HL-60 (cell line): ENCODE results near the gene PTPRD.

Experiments
- DNase-seq, 2 experiments: peaks; one replicate each; pipeline ENCODE4 v3.0.0-alpha.2; 2010 to 2020; ENCODE audit warnings: low read depth in 1 of 2, low spot score in 1 of 2
- H3K27ac ChIP-seq: fragments of 250-450 bp; sonication (Bioruptor Pico); replicated peaks from 2 replicates; pipeline ENCODE4 v1.5.1; 2020; ENCODE audit warnings: mild to moderate bottlenecking, moderate library complexity
- H3K27me3 ChIP-seq: fragments of 250-450 bp; sonication (Bioruptor Pico); 2 replicates; pipeline ENCODE4 v1.5.1; 2021; ENCODE audit warnings: mild to moderate bottlenecking, moderate library complexity; ENCODE audit not compliant: insufficient read depth, poor library complexity, severe bottlenecking
- H3K4me3 ChIP-seq: replicated peaks from 2 replicates; pipeline ENCODE4 v1.5.1; 2011; ENCODE audit warnings: mild to moderate bottlenecking, control low read depth, low read length; ENCODE audit not compliant: insufficient read depth
- GABPA ChIP-seq: IDR thresholded peaks from 2 replicates; pipeline ENCODE4 v1.6.1; 2012; ENCODE audit warnings: low read depth
- POLR2AphosphoS5 ChIP-seq: IDR thresholded peaks from 2 replicates; pipeline ENCODE4 v1.6.1; 2012; ENCODE audit warnings: low read depth
- SPI1 ChIP-seq: IDR thresholded peaks from 2 replicates; pipeline ENCODE4 v1.6.1; 2012; ENCODE audit warnings: low read depth, mild to moderate bottlenecking, borderline replicate concordance
- TF ChIP-seq, protein P1 (sequence below): IDR thresholded peaks from one replicate; pipeline ENCODE4 v1.5.1; 2011; ENCODE audit warnings: low read length, control low read depth, inconsistent platforms; ENCODE audit not compliant: insufficient read depth
- TF ChIP-seq, protein P2 (sequence below): IDR thresholded peaks from 2 replicates; pipeline ENCODE4 v1.6.1; 2012; ENCODE audit warnings: low read depth; ENCODE audit not compliant: insufficient replicate concordance

The PTPRD gene

DNA sequence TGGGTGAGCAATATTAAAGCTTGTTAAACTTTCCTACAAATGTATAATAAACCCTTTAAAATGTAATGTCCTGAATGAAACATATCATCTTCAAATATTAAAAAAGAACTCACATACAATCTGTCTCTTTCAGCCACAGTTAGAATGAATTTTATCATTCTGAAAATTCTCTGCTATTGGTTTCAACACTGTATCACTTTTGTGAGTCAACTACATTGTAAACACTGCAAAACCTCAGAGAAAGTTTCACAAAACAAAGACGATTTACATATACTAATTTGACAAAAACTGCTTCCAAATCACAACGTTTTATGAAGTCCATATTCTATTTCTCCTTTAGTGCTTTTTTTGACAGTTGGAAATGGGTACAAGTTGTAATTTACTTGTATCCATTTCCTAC lies 1781.2 kb downstream of the PTPRD start:
- H3K27ac ChIP-seq: no peak overlapping the region
- H3K27me3 ChIP-seq: no peaks in the 10 kb centered on the region
- no peak overlapping the region for H3K4me3 ChIP-seq
- DNase-seq: no peak
- no peak for TF ChIP-seq SPI1
- TF ChIP-seq GABPA: no peak
- TF ChIP-seq, protein P1, sequence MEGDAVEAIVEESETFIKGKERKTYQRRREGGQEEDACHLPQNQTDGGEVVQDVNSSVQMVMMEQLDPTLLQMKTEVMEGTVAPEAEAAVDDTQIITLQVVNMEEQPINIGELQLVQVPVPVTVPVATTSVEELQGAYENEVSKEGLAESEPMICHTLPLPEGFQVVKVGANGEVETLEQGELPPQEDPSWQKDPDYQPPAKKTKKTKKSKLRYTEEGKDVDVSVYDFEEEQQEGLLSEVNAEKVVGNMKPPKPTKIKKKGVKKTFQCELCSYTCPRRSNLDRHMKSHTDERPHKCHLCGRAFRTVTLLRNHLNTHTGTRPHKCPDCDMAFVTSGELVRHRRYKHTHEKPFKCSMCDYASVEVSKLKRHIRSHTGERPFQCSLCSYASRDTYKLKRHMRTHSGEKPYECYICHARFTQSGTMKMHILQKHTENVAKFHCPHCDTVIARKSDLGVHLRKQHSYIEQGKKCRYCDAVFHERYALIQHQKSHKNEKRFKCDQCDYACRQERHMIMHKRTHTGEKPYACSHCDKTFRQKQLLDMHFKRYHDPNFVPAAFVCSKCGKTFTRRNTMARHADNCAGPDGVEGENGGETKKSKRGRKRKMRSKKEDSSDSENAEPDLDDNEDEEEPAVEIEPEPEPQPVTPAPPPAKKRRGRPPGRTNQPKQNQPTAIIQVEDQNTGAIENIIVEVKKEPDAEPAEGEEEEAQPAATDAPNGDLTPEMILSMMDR: no peak
- no peak for TF ChIP-seq POLR2AphosphoS5
- TF ChIP-seq, protein P2, sequence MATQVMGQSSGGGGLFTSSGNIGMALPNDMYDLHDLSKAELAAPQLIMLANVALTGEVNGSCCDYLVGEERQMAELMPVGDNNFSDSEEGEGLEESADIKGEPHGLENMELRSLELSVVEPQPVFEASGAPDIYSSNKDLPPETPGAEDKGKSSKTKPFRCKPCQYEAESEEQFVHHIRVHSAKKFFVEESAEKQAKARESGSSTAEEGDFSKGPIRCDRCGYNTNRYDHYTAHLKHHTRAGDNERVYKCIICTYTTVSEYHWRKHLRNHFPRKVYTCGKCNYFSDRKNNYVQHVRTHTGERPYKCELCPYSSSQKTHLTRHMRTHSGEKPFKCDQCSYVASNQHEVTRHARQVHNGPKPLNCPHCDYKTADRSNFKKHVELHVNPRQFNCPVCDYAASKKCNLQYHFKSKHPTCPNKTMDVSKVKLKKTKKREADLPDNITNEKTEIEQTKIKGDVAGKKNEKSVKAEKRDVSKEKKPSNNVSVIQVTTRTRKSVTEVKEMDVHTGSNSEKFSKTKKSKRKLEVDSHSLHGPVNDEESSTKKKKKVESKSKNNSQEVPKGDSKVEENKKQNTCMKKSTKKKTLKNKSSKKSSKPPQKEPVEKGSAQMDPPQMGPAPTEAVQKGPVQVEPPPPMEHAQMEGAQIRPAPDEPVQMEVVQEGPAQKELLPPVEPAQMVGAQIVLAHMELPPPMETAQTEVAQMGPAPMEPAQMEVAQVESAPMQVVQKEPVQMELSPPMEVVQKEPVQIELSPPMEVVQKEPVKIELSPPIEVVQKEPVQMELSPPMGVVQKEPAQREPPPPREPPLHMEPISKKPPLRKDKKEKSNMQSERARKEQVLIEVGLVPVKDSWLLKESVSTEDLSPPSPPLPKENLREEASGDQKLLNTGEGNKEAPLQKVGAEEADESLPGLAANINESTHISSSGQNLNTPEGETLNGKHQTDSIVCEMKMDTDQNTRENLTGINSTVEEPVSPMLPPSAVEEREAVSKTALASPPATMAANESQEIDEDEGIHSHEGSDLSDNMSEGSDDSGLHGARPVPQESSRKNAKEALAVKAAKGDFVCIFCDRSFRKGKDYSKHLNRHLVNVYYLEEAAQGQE: no peak

DNA sequence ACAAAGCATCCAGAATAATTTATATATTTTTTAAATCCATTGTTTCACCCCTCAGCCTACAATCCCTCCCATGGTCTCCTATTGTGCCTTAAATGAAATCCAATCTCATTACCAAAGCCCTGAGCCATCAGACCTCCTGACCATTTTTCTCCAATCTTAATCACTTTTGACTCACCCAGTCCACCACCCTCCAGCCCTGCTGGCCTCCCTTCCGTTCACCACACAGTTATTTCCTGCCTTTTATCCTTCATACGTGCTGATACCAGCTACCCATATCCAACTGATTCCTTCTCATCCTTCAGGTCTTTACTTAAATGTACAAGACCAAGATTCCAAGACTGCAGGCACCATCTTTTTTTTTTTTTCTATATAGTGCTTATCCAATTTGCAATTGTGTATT lies 1786.5 kb downstream of the PTPRD start:
- no peak overlapping the region for H3K27ac ChIP-seq
- TF ChIP-seq, protein P1: no peak
- TF ChIP-seq, protein P2: no peak
- TF ChIP-seq GABPA: no peak
- TF ChIP-seq POLR2AphosphoS5: no peak
- TF ChIP-seq SPI1: no peak

DNA sequence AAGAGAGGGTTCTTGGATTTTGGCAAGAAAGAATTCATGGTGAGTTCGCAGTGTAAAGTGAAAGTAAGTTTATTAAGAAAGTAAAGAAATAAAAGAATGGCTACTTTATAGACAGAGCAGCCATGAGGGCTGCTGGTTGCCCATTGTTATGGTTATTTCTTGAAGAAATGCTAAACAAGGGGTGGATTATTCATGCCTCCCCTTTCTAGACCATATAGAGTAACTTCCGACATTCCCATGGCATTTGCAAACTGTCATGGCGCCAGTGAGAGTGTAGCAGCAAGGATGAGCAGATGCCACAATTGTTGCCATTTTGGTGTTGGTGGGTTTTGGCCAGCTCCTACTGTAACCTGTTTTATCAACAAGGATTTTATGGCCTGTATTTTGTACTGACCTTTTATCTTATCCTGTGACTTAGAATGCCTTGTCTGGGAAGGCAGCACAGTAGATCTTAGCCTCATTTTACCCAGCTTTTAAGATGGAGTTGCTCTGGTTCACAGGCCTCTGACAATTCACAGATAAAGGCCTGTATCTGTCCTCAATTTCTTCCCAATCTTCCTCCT lies 1787.1 kb downstream of the PTPRD start:
- DNase-seq: no peak
- no peaks in the 10 kb centered on the region for H3K27me3 ChIP-seq
- H3K4me3 ChIP-seq: no peak overlapping the region
- TF ChIP-seq, protein P1: no peak
- TF ChIP-seq, protein P2: no peak
- TF ChIP-seq GABPA (no peak), POLR2AphosphoS5 (no peak), SPI1 (no peak)
- H3K27ac ChIP-seq: no peak overlapping the region

More for the DNA sequence above, 1786.5 kb downstream of the PTPRD start:
- DNase-seq: no peak
- Histone ChIP-seq H3K27me3 (no peaks in the 10 kb centered on the region), H3K4me3 (no peak overlapping the region)
